Hepatocyte (in vitro differentiated cells): ENCODE data around the gene NPBWR2. TPM values are rescaled to one million over a fixed set of nuclear protein-coding genes. Genes with fewer than 3 reads are reported as not detected.

ENCODE experiments used
- DNase-seq: peaks from one replicate; pipeline ENCODE4 v3.0.0-alpha.2; 2016; ENCODE audit warnings: low spot score
- H2AFZ ChIP-seq: fragments of 200-600 bp; sonication (generic); 2 replicates; pipeline ENCODE4 v1.6.0; 2016; ENCODE audit warnings: antibody characterized with exemption, mild to moderate bottlenecking
- H3K27ac ChIP-seq: fragments of 200-600 bp; sonication (generic); 2 replicates; pipeline ENCODE4 v1.5.1; 2016; ENCODE audit warnings: mild to moderate bottlenecking
- H3K27me3 ChIP-seq: fragments of 200-600 bp; sonication (generic); 2 replicates; pipeline ENCODE4 v1.6.1; 2016
- H3K36me3 ChIP-seq: fragments of 200-600 bp; sonication (generic); replicated peaks from 2 replicates; pipeline ENCODE4 v1.5.1; 2016; ENCODE audit warnings: low read depth; ENCODE audit not compliant: insufficient read depth
- H3K4me1 ChIP-seq: fragments of 200-600 bp; sonication (generic); 2 replicates; pipeline ENCODE4 v1.5.1; 2016; ENCODE audit warnings: mild to moderate bottlenecking, moderate library complexity; ENCODE audit not compliant: insufficient read depth
- H3K4me2 ChIP-seq: fragments of 200-600 bp; sonication (generic); 2 replicates; pipeline ENCODE4 v1.6.0; 2016
- H3K4me3 ChIP-seq: fragments of 200-600 bp; sonication (generic); 2 replicates; pipeline ENCODE4 v1.5.1; 2016; ENCODE audit warnings: mild to moderate bottlenecking
- H3K79me2 ChIP-seq: fragments of 200-600 bp; sonication (generic); 2 replicates; pipeline ENCODE4 v1.6.0; 2017; ENCODE audit warnings: mild to moderate bottlenecking
- H3K9me2 ChIP-seq: fragments of 200-600 bp; sonication (generic); replicated peaks from 2 replicates; pipeline ENCODE4 v1.6.0; 2017; ENCODE audit warnings: mild to moderate bottlenecking; ENCODE audit not compliant: insufficient read depth
- H3K9me3 ChIP-seq: fragments of 200-600 bp; sonication (generic); 2 replicates; pipeline ENCODE4 v1.5.1; 2016; ENCODE audit warnings: low read depth, mild to moderate bottlenecking
- H4K20me1 ChIP-seq: fragments of 200-600 bp; sonication (generic); 2 replicates; pipeline ENCODE4 v1.6.0; 2016; ENCODE audit warnings: mild to moderate bottlenecking; ENCODE audit not compliant: insufficient read depth, poor library complexity, severe bottlenecking
- CTCF ChIP-seq: fragments of 200-600 bp; sonication (generic); IDR thresholded peaks from 2 replicates; pipeline ENCODE4 v1.5.1; 2016; ENCODE audit warnings: antibody characterized with exemption, mild to moderate bottlenecking; ENCODE audit not compliant: poor library complexity
- EZH2 ChIP-seq: fragments of 200-600 bp; sonication (generic); IDR thresholded peaks from 2 replicates; pipeline ENCODE4 v1.6.1; 2016; ENCODE audit warnings: antibody characterized with exemption, mild to moderate bottlenecking, borderline replicate concordance
- EZH2phosphoT487 ChIP-seq: fragments of 200-600 bp; sonication (generic); IDR thresholded peaks from one replicate; pipeline ENCODE4 v1.6.1; 2018; ENCODE audit warnings: antibody characterized with exemption, mild to moderate bottlenecking, low read depth, moderate library complexity; ENCODE audit not compliant: unreplicated experiment, severe bottlenecking
- WGBS: methylation state at CpG from one replicate; pipeline ENCODE4 v1.1.6; 2016; ENCODE audit warnings: low lambda C conversion rate; ENCODE audit errors: missing lambda C conversion rate; 5-methylcytosine and 5-hydroxymethylcytosine counted together
- polyA plus RNA-seq: library from polyadenylated mRNA; unstranded; fragments of >200 nt; fragmentation: Nextera tagmentation; extraction: Ambion mirVana; gene quantifications from 2 replicates; pipeline ENCODE4 v1.2.1, GENCODE V29; 2016
- total RNA-seq: library from RNA; depleted of rRNA; stranded (reverse); fragments of >200 nt; gene quantifications from 2 replicates; pipeline ENCODE4 v1.2.3, GENCODE V29; 2014

Gene NPBWR2
- total and polyA plus RNA-seq, 2 experiments from 2014 or later = not detected

- H3K27ac ChIP-seq = no peak overlapping the region
Observed at GRCh38 chr20:64152906-64153305, 45.5 kb upstream of the NPBWR2 start.

GRCh38 chr20:64151633-64152530, 44.5 kb upstream of the NPBWR2 start:
- H3K9me2 ChIP-seq = no peaks in the 10 kb centered on the region
- H3K4me3 ChIP-seq = no peak overlapping the region
- H3K9me3 ChIP-seq = no peaks in the 10 kb centered on the region
- WGBS = 74% methylated on average over 24 of the region's 24 CpGs
- DNase-seq = no peak
- no peaks in the 10 kb centered on the region for H3K79me2 ChIP-seq
- TF ChIP-seq EZH2phosphoT487 (no peak), EZH2 (no peak), CTCF (no peak)
- no peaks in the 10 kb centered on the region for H3K27me3 ChIP-seq
- no peaks in the 10 kb centered on the region for H4K20me1 ChIP-seq
- no peak overlapping the region for H3K27ac ChIP-seq
- no peaks in the 10 kb centered on the region for H3K36me3 ChIP-seq
- H3K4me2 ChIP-seq = no peak overlapping the region
- no peaks in the 10 kb centered on the region for H3K4me1 ChIP-seq
- H2AFZ ChIP-seq = no peak overlapping the region

More at GRCh38 chr20:64152906-64153305, 45.5 kb upstream of the NPBWR2 start:
- Histone ChIP-seq H3K79me2 (no peaks in the 10 kb centered on the region), H4K20me1 (no peaks in the 10 kb centered on the region), H3K36me3 (no peaks in the 10 kb centered on the region), H3K9me3 (no peaks in the 10 kb centered on the region), H3K4me2 (no peak overlapping the region), H2AFZ (no peak overlapping the region), H3K4me3 (no peak overlapping the region), H3K27me3 (no peaks in the 10 kb centered on the region), H3K9me2 (no peaks in the 10 kb centered on the region), H3K4me1 (no peaks in the 10 kb centered on the region)
- WGBS = 88% methylated on average over 9 of the region's 9 CpGs
- no peak for DNase-seq
- TF ChIP-seq EZH2phosphoT487 (no peak), EZH2 (no peak), CTCF (no peak)

GRCh38 chr20:64150756-64151632, 43.6 kb upstream of the NPBWR2 start:
- Histone ChIP-seq H3K36me3 (no peaks in the 10 kb centered on the region), H3K79me2 (no peaks in the 10 kb centered on the region), H3K4me1 (no peaks in the 10 kb centered on the region), H3K27ac (no peak overlapping the region), H4K20me1 (no peaks in the 10 kb centered on the region), H3K27me3 (no peaks in the 10 kb centered on the region), H2AFZ (no peak overlapping the region), H3K4me2 (no peak overlapping the region), H3K4me3 (no peak overlapping the region), H3K9me3 (no peaks in the 10 kb centered on the region), H3K9me2 (no peaks in the 10 kb centered on the region)
- 81% methylated on average over 13 of the region's 13 CpGs for WGBS
- DNase-seq = no peak
- TF ChIP-seq EZH2phosphoT487 (no peak), CTCF (no peak), EZH2 (no peak)
